Measurements from ENCODE around the gene UNC5C.

Gene UNC5C

DNA sequence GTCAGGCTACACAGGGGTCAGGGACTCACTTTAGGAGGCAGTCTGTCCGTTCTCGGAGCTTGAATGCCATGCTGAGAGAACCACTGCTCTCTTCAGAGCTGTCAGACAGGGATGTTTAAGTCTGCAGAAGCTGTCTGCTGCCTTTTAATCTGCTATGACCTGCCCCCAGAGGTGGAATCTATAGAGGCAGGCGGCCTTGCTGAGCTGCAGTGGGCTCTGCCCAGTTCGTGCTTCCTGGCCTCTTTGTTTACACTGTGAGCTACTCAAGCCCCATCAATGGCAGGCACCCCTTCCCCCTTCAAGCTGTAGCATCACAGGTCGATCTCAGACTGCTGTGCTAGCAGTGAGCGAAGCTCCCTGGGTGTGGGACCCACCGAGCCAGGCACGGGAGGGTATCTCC, 31.5 kb upstream of the UNC5C start:
- Histone ChIP-seq H3K4me3 (ENCODE audit: control insufficient read depth in 1 of 7, extremely low read depth in 1 of 7, insufficient read depth in 4 of 7, low read depth in 2 of 7, low read length in 6 of 7) (no peak overlapping the region), H3K9me3 (ENCODE audit: control extremely low read depth in 1 of 5, control insufficient read depth in 4 of 5, insufficient read depth in 2 of 5, low read depth in 1 of 5, low read length in 4 of 5) (peaks cover 0 to 8% (median 5%) of the 10 kb centered on the region in 5 experiments), H3K36me3 (ENCODE audit: control insufficient read depth in 4 of 4, insufficient read depth in 4 of 4, low read length in 3 of 4) (no peaks in the 10 kb centered on the region), H3K27ac (ENCODE audit: insufficient read depth in 1 of 2, low read depth in 1 of 2, low read length in 2 of 2, poor library complexity in 1 of 2, severe bottlenecking in 2 of 2) (no peak overlapping the region), H3K27me3 (replicated peaks in 2 of 5; ENCODE audit: control insufficient read depth in 4 of 5, insufficient read depth in 5 of 5, low read length in 4 of 5) (no peaks in the 10 kb centered on the region), H3K4me1 (ENCODE audit: control extremely low read depth in 1 of 4, control insufficient read depth in 4 of 4, insufficient read depth in 4 of 4, low read length in 3 of 4) (no peaks in the 10 kb centered on the region)
- no peak for DNase-seq
- POLR2A ChIA-PET = no interaction called here
- WGBS (ENCODE audit: insufficient coverage) = 89% methylated on average over 7 of the region's 8 CpGs
- CTCF ChIA-PET = no interaction called here

DNA sequence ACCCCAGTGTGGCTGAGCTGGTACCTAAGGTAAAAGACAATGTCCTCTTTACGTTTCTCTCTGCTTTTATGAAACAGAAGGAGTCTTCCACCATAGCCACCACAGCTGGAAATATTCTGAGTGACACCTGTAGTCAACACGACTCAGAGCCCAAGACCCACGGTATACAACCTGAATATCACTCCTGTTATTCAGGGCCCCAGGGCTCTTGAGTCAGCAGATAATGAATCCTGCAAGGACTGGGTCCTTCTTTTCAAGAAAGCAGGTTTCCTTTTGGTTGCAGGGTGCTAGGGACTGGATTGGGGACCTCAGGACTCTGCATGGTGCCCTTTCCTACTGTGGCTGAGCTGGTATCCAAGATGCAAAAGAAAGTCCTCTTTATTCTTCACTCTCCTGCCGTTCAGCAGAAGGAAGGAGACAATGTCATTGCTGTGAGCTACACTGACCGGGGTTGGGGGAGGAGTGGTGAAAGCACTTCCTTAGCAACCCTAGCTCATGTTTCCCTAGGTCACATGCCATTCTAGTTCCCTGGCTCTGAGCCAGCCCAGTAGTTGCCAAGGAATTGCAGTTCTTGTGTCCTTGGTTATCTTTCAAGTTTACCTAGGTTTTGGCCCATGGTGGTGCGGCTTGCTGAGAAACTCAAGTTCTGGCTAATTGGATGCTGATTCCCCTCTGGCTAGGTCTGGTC, 23.7 kb upstream of the UNC5C start:
- DNase-seq = peak; percentile 68 to 95 (median 94)
- H3K27me3 ChIP-seq (replicated peaks in 2 of 5; ENCODE audit: control insufficient read depth in 4 of 5, insufficient read depth in 5 of 5, low read length in 4 of 5) = no peaks in the 10 kb centered on the region
- peaks cover 0 to 6% (median 0%) of the 10 kb centered on the region in 5 experiments for H3K9me3 ChIP-seq (ENCODE audit: control extremely low read depth in 1 of 5, control insufficient read depth in 4 of 5, insufficient read depth in 2 of 5, low read depth in 1 of 5, low read length in 4 of 5)
- ChIA-PET CTCF (interaction anchor here (1.5 kb wide), 1 partner anchor 63 kb away, joined by 3 read pairs; no protein-coding TSS in a partner anchor), POLR2A (interaction anchor here (1.4 kb wide), 1 partner anchor 21 kb away, joined by 3 read pairs; no protein-coding TSS in a partner anchor)
- WGBS (ENCODE audit: insufficient coverage) = 58% methylated on average over 5 of the region's 6 CpGs
- no peak overlapping the region for H3K27ac ChIP-seq (ENCODE audit: insufficient read depth in 1 of 2, low read depth in 1 of 2, low read length in 2 of 2, poor library complexity in 1 of 2, severe bottlenecking in 2 of 2)
- no peaks in the 10 kb centered on the region for H3K36me3 ChIP-seq (ENCODE audit: control insufficient read depth in 4 of 4, insufficient read depth in 4 of 4, low read length in 3 of 4)
- peak overlapping the region in 2 of 7 experiments; percentile 36 to 40 for H3K4me3 ChIP-seq (ENCODE audit: control insufficient read depth in 1 of 7, extremely low read depth in 1 of 7, insufficient read depth in 4 of 7, low read depth in 2 of 7, low read length in 6 of 7)
- peaks cover 0 to 14% (median 10%) of the 10 kb centered on the region in 4 experiments for H3K4me1 ChIP-seq (ENCODE audit: control extremely low read depth in 1 of 4, control insufficient read depth in 4 of 4, insufficient read depth in 4 of 4, low read length in 3 of 4)

DNA sequence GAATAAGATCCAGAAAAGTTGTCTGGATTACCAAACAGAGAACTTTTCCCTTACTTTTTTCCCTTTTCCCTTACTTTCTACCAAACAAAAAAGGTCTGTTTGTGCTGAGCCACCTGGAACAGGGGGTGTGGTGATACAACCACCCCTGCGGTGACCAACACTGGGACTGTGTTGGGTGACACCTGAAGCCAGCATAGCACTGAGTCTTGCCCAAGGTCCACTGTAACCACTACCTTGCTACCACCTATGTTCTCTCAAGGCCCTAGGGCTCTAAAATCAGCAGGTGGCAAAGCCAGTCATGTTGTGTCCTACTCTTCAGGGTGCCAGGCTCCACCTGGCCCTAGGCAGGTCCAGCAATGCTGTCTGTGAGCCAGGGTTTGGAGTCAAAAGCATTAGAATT, 22.8 kb upstream of the UNC5C start:
- no peak overlapping the region for H3K27ac ChIP-seq (ENCODE audit: insufficient read depth in 1 of 2, low read depth in 1 of 2, low read length in 2 of 2, poor library complexity in 1 of 2, severe bottlenecking in 2 of 2)
- peaks cover 0 to 6% (median 0%) of the 10 kb centered on the region in 5 experiments for H3K9me3 ChIP-seq (ENCODE audit: control extremely low read depth in 1 of 5, control insufficient read depth in 4 of 5, insufficient read depth in 2 of 5, low read depth in 1 of 5, low read length in 4 of 5)
- no peak for DNase-seq
- WGBS (ENCODE audit: insufficient coverage) = 100% methylated on average over 1 of the region's 1 CpG
- peak overlapping the region in 1 of 7 experiments; percentile 43 for H3K4me3 ChIP-seq (ENCODE audit: control insufficient read depth in 1 of 7, extremely low read depth in 1 of 7, insufficient read depth in 4 of 7, low read depth in 2 of 7, low read length in 6 of 7)
- ChIA-PET POLR2A (interaction anchor here (0.7 to 1.4 kb wide), 2 partner anchors 20 to 72 kb away, joined by 3 read pairs; no protein-coding TSS in a partner anchor), CTCF (interaction anchor here (1.5 kb wide), 1 partner anchor 62 kb away, joined by 3 read pairs; no protein-coding TSS in a partner anchor)
- H3K27me3 ChIP-seq (replicated peaks in 2 of 5; ENCODE audit: control insufficient read depth in 4 of 5, insufficient read depth in 5 of 5, low read length in 4 of 5) = no peaks in the 10 kb centered on the region
- H3K4me1 ChIP-seq (ENCODE audit: control extremely low read depth in 1 of 4, control insufficient read depth in 4 of 4, insufficient read depth in 4 of 4, low read length in 3 of 4) = peaks cover 0 to 14% (median 10%) of the 10 kb centered on the region in 4 experiments
- H3K36me3 ChIP-seq (ENCODE audit: control insufficient read depth in 4 of 4, insufficient read depth in 4 of 4, low read length in 3 of 4) = no peaks in the 10 kb centered on the region

DNA sequence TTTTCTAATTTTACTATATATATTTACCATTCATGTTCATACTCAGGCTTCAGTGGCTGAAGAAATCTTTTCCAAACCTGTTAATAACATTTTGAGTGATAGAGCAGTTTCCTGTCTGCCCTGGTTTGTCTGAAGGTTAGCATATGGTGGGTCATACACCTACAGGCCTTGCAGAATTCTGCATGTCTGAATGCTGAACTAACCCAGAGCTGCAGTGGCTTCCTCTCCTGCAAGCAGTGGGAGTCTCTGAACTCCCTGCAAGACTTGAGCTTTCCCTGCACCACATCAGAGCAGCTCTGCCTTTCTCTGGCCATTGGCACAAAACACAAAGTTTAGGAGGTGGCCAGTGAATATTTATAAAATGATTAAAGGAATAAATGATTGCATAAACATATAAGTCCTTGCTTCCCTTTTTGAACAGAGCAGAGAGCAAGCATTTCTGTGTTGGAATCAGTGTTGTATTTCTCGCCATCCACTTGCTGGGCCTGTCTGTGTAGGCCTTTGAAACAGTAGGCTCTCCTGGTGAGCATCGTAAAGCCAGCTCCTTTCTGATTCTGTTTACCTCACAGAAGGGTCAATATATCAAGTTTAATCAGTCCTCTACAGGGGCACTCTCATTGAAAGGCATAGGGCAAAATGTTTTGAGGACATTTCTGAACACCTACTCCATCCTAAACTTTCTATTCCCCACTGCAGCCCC, 15.0 kb upstream of the UNC5C start:
- 100% methylated on average over 2 of the region's 2 CpGs for WGBS (ENCODE audit: insufficient coverage)
- ChIA-PET CTCF (no interaction called here), POLR2A (no interaction called here)
- no peaks in the 10 kb centered on the region for H3K27me3 ChIP-seq (replicated peaks in 2 of 5; ENCODE audit: control insufficient read depth in 4 of 5, insufficient read depth in 5 of 5, low read length in 4 of 5)
- H3K4me1 ChIP-seq (ENCODE audit: control extremely low read depth in 1 of 4, control insufficient read depth in 4 of 4, insufficient read depth in 4 of 4, low read length in 3 of 4) = no peaks in the 10 kb centered on the region
- H3K9me3 ChIP-seq (ENCODE audit: control extremely low read depth in 1 of 5, control insufficient read depth in 4 of 5, insufficient read depth in 2 of 5, low read depth in 1 of 5, low read length in 4 of 5) = no peaks in the 10 kb centered on the region
- no peaks in the 10 kb centered on the region for H3K36me3 ChIP-seq (ENCODE audit: control insufficient read depth in 4 of 4, insufficient read depth in 4 of 4, low read length in 3 of 4)
- no peak overlapping the region for H3K4me3 ChIP-seq (ENCODE audit: control insufficient read depth in 1 of 7, extremely low read depth in 1 of 7, insufficient read depth in 4 of 7, low read depth in 2 of 7, low read length in 6 of 7)
- H3K27ac ChIP-seq (ENCODE audit: insufficient read depth in 1 of 2, low read depth in 1 of 2, low read length in 2 of 2, poor library complexity in 1 of 2, severe bottlenecking in 2 of 2) = no peak overlapping the region
- DNase-seq = no peak

DNA sequence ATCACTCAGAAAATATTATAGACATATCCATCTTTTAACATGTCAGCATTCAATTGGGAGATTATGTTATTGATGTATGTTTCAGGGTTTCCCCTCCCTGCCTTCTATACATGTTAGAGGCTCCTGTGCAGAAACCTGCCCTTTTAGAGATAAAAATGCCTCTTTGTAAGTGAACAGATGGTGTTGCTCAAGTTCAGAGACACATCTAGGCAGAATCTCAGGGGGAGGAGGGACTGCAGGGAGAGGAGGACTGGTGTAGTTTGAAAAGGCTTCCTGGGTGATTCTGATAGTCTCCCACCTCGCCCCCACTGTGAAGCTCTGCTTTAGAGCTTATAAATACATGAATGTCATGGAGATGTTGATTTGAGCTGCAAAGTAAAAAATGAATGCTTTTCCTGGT, 12.0 kb upstream of the UNC5C start:
- H3K27me3 ChIP-seq (replicated peaks in 2 of 5; ENCODE audit: control insufficient read depth in 4 of 5, insufficient read depth in 5 of 5, low read length in 4 of 5) = no peaks in the 10 kb centered on the region
- no peaks in the 10 kb centered on the region for H3K4me1 ChIP-seq (ENCODE audit: control extremely low read depth in 1 of 4, control insufficient read depth in 4 of 4, insufficient read depth in 4 of 4, low read length in 3 of 4)
- ChIA-PET CTCF (no interaction called here), POLR2A (no interaction called here)
- 100% methylated on average over 1 of the region's 1 CpG for WGBS (ENCODE audit: insufficient coverage)
- DNase-seq = no peak
- no peaks in the 10 kb centered on the region for H3K9me3 ChIP-seq (ENCODE audit: control extremely low read depth in 1 of 5, control insufficient read depth in 4 of 5, insufficient read depth in 2 of 5, low read depth in 1 of 5, low read length in 4 of 5)
- H3K36me3 ChIP-seq (ENCODE audit: control insufficient read depth in 4 of 4, insufficient read depth in 4 of 4, low read length in 3 of 4) = no peaks in the 10 kb centered on the region
- H3K4me3 ChIP-seq (ENCODE audit: control insufficient read depth in 1 of 7, extremely low read depth in 1 of 7, insufficient read depth in 4 of 7, low read depth in 2 of 7, low read length in 6 of 7) = no peak overlapping the region
- no peak overlapping the region for H3K27ac ChIP-seq (ENCODE audit: insufficient read depth in 1 of 2, low read depth in 1 of 2, low read length in 2 of 2, poor library complexity in 1 of 2, severe bottlenecking in 2 of 2)

DNA sequence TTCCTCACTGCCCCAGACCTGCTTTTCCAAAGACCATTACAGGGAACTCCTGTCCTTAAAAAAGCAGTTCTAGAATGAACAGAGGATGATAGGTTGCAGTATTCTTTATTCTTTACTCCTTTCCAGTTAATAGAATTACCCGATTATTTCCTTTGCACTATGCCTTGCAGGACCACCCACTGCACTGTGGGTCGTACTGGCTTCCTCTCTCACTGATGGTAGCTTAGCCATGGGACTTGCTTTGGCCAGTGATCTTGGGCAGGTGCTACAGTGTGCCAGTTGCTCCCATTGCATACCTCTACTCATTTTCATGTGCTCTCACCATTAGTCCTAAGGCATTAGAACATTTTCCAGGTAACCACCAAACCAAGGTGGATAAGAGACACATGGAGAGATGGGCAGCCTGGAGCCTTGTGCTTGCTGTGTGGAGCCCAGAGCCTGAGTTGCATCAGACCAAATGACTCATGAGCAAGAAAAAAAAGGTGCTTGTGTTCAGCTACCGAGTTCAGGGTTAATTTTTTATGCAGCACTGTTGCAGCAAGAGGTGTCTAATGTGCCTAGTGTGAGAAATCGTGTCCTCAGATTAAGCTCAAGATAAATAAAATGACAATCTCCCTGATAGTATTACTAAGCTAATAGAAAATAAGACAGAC, 7.6 kb upstream of the UNC5C start:
- CTCF ChIA-PET = interaction anchor here (0.8 kb wide), 1 partner anchor 36 kb away, joined by 3 read pairs; no protein-coding TSS in a partner anchor
- no peak for DNase-seq
- Histone ChIP-seq H3K4me3 (ENCODE audit: control insufficient read depth in 1 of 7, extremely low read depth in 1 of 7, insufficient read depth in 4 of 7, low read depth in 2 of 7, low read length in 6 of 7) (no peak overlapping the region), H3K9me3 (ENCODE audit: control extremely low read depth in 1 of 5, control insufficient read depth in 4 of 5, insufficient read depth in 2 of 5, low read depth in 1 of 5, low read length in 4 of 5) (no peaks in the 10 kb centered on the region), H3K36me3 (ENCODE audit: control insufficient read depth in 4 of 4, insufficient read depth in 4 of 4, low read length in 3 of 4) (no peaks in the 10 kb centered on the region), H3K4me1 (ENCODE audit: control extremely low read depth in 1 of 4, control insufficient read depth in 4 of 4, insufficient read depth in 4 of 4, low read length in 3 of 4) (no peaks in the 10 kb centered on the region), H3K27me3 (replicated peaks in 2 of 5; ENCODE audit: control insufficient read depth in 4 of 5, insufficient read depth in 5 of 5, low read length in 4 of 5) (peaks cover 0 to 4% (median 0%) of the 10 kb centered on the region in 5 experiments), H3K27ac (ENCODE audit: insufficient read depth in 1 of 2, low read depth in 1 of 2, low read length in 2 of 2, poor library complexity in 1 of 2, severe bottlenecking in 2 of 2) (no peak overlapping the region)
- 100% methylated on average over 3 of the region's 4 CpGs for WGBS (ENCODE audit: insufficient coverage)
- POLR2A ChIA-PET = no interaction called here
